GM19467 (cell line): ENCODE measurements around the gene CHM.
"Not testable (repeated sequence)": the region's sequence is repeated elsewhere in the genome, so short reads cannot be mapped to it uniquely, and the experiment has no call there.

Experiments used
- ATAC-seq: cut with Tn5 transposase; IDR thresholded peaks from one replicate; pipeline ENCODE4 v1.9.1; 2021; ENCODE audit warnings: mild to moderate bottlenecking, moderate library complexity; ENCODE audit not compliant: unreplicated experiment

Gene CHM

GRCh38 chrX:86047174-86047935 lies at the start of gene CHM:
Gene CHM (minus strand): TSS chrX:86047558. CDS start chrX:86047532, 26 bp downstream.
- peak; percentile 99 for ATAC-seq

- no peak for ATAC-seq
Measured at GRCh38 chrX:86078650-86079049, 31.3 kb upstream of the CHM start.

- no peak for ATAC-seq
Measured at GRCh38 chrX:86066998-86067397, 19.6 kb upstream of the CHM start.

GRCh38 chrX:86061407-86061806 lies 14.0 kb upstream of the CHM start:
- no peak for ATAC-seq

GRCh38 chrX:86051741-86052140 lies 4.4 kb upstream of the CHM start:
- no peak for ATAC-seq

- no peak for ATAC-seq
Measured at GRCh38 chrX:86047936-86048280, 550 bp upstream of the CHM start.

GRCh38 chrX:86044216-86044615 lies 3.1 kb downstream of the CHM start:
- ATAC-seq = no peak

GRCh38 chrX:86039625-86040568 lies 7.5 kb downstream of the CHM start:
- no peak for ATAC-seq

- ATAC-seq = no peak
Measured at GRCh38 chrX:86033385-86033784, 14.0 kb downstream of the CHM start.

- ATAC-seq = no peak
Measured at GRCh38 chrX:86028681-86029080, 18.7 kb downstream of the CHM start.

- ATAC-seq = no peak
Measured at GRCh38 chrX:86023811-86024210, 23.5 kb downstream of the CHM start.

GRCh38 chrX:86021652-86022289 lies 25.6 kb downstream of the CHM start:
- ATAC-seq = no peak

- no peak for ATAC-seq
Measured at GRCh38 chrX:86016139-86016538, 31.2 kb downstream of the CHM start.

- ATAC-seq = not testable (repeated sequence)
Measured at GRCh38 chrX:86014959-86015358, 32.4 kb downstream of the CHM start.

- no peak for ATAC-seq
Measured at GRCh38 chrX:86014421-86014820, 32.9 kb downstream of the CHM start.

GRCh38 chrX:86013792-86014191 lies 33.6 kb downstream of the CHM start:
- no peak for ATAC-seq

GRCh38 chrX:86012188-86012587 lies 35.2 kb downstream of the CHM start:
- no peak for ATAC-seq

GRCh38 chrX:86009803-86010202 lies 37.6 kb downstream of the CHM start:
- ATAC-seq = not testable (repeated sequence)

- not testable (repeated sequence) for ATAC-seq
Measured at GRCh38 chrX:86007891-86008290, 39.5 kb downstream of the CHM start.

GRCh38 chrX:86002076-86002896 lies 45.1 kb downstream of the CHM start:
- ATAC-seq = no peak

- ATAC-seq = no peak
Measured at GRCh38 chrX:85998954-85999353, 48.4 kb downstream of the CHM start.
